ENCODE results near the gene LGR6.

DNA sequence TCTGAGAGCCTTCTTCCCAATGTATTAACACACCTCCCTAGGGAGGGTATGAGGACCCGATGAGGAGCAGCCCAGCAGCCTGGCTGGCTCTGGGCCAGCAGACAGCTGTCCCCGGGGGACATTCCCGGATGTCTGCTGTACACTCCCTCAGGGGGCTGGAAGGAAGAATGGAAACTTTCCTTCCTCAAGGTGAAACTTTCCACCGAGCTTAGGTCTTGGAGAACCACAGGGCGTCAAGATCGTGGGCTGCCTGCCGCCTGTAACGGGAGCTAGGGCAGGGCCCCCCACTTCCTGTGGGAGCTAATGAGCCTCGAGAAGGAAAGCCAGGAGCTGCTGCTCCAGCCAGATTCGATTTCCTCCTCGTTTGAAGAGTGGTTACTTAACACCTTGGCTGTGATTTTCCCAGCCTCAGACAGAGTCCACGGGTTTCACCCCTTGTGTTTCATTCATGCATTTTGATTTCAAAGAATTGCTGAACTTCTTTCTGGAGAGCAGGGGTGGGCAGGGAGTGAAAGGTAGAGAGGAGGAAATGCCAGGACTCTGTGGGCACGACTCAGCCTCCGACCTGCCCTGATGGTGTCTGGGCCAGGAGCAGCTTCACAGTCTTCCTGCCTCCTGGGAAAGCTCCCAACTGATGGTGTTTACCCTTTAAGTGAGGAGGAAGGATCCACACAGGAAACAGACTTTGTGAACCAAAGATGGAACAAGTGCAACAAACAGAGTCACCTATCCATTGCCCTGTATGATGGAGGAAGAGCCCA lies 118.5 kb downstream of the LGR6 start:
- TF ChIP-seq, protein P1, sequence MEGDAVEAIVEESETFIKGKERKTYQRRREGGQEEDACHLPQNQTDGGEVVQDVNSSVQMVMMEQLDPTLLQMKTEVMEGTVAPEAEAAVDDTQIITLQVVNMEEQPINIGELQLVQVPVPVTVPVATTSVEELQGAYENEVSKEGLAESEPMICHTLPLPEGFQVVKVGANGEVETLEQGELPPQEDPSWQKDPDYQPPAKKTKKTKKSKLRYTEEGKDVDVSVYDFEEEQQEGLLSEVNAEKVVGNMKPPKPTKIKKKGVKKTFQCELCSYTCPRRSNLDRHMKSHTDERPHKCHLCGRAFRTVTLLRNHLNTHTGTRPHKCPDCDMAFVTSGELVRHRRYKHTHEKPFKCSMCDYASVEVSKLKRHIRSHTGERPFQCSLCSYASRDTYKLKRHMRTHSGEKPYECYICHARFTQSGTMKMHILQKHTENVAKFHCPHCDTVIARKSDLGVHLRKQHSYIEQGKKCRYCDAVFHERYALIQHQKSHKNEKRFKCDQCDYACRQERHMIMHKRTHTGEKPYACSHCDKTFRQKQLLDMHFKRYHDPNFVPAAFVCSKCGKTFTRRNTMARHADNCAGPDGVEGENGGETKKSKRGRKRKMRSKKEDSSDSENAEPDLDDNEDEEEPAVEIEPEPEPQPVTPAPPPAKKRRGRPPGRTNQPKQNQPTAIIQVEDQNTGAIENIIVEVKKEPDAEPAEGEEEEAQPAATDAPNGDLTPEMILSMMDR (IDR thresholded peaks at IDR 0.05): no peak
- TF ChIP-seq POLR2A (IDR thresholded peaks at IDR 0.05): no peak
